Spleen (tissue), 11 donors: ENCODE data around the gene DENND1C. TPM values are rescaled to one million over a fixed set of nuclear protein-coding genes. Genes with fewer than 3 reads are reported as not detected.
A peak's percentile ranks its signal among the peaks of the same experiment; 100 is the strongest.

Source experiments
- DNase-seq: peaks from one replicate; pipeline ENCODE4 v3.0.0-alpha.2; 2020
- H3K27ac ChIP-seq, 8 donors: fragments of 200-600 bp; sonication (generic) in 7 of 8; 1 replicate in 4 of 8; 2 replicates in 4 of 8; pipeline versions ENCODE4 v1.5.0 to v1.8.0; 2016 to 2021; ENCODE audit warnings: inconsistent platforms in 4 of 8, mild to moderate bottlenecking in 4 of 8, moderate library complexity in 1 of 8
- H3K27me3 ChIP-seq, 7 donors: fragments of 200-600 bp; sonication (generic) in 6 of 7; replicated peaks in 1 of 7; 1 replicate in 4 of 7; 2 replicates in 3 of 7; pipeline versions ENCODE4 v1.5.0 to v1.8.0; 2016 to 2021; ENCODE audit warnings: inconsistent platforms in 3 of 7, mild to moderate bottlenecking in 1 of 7
- H3K36me3 ChIP-seq, 6 donors: fragments of 200-600 bp; sonication (generic) in 5 of 6; 1 replicate in 4 of 6; 2 replicates in 2 of 6; pipeline versions ENCODE4 v1.5.0 to v1.8.0; 2016 to 2021; ENCODE audit warnings: inconsistent platforms in 2 of 6
- H3K4me1 ChIP-seq, 6 donors: fragments of 200-600 bp; sonication (generic) in 5 of 6; 1 replicate in 3 of 6; 2 replicates in 3 of 6; pipeline versions ENCODE4 v1.5.0 to v1.8.0; 2016 to 2021; ENCODE audit warnings: inconsistent platforms in 3 of 6
- H3K4me3 ChIP-seq, 8 donors: fragments of 200-600 bp; sonication (generic) in 7 of 8; 1 replicate in 4 of 8; 2 replicates in 4 of 8; pipeline versions ENCODE4 v1.5.0 to v1.8.0; 2016 to 2021; ENCODE audit warnings: inconsistent platforms in 4 of 8, mild to moderate bottlenecking in 4 of 8, moderate library complexity in 2 of 8
- H3K9me3 ChIP-seq, 8 donors: fragments of 200-600 bp; sonication (generic) in 7 of 8; 1 replicate in 4 of 8; 2 replicates in 4 of 8; pipeline versions ENCODE4 v1.5.0 to v1.8.0; 2016 to 2021; ENCODE audit warnings: inconsistent platforms in 4 of 8
- POLR2A ChIP-seq, 3 donors: fragments of 450-650 bp; IDR thresholded peaks; one replicate each; pipeline ENCODE4 v1.5.1; 2017; ENCODE audit warnings: antibody characterized with exemption in 3 of 3, mild to moderate bottlenecking in 1 of 3
- POLR2AphosphoS5 ChIP-seq, 3 donors: sonication (generic); formaldehyde crosslinking; IDR thresholded peaks; one replicate each; pipeline ENCODE4 v1.5.1; 2017; ENCODE audit warnings: antibody characterized with exemption in 3 of 3
- WGBS, 5 donors: extraction: QIAGEN DNeasy Blood & Tissue Kit in 3 of 5; methylation state at CpG; one replicate each; pipeline versions ENCODE4 v1.1.5 to v1.1.7; 2013 to 2018; 5-methylcytosine and 5-hydroxymethylcytosine counted together
- intact Hi-C: fragments of 100-400 bp; cut with DNase I; formaldehyde crosslinking; loops from one replicate; pipeline ENCODE4 v1.15.0; 2023; ENCODE audit warnings: low total_unique reads
- polyA plus RNA-seq, 3 donors: library from polyadenylated mRNA; stranded (reverse); fragments of 200-250 nt; gene quantifications; one replicate each; pipeline ENCODE4 v1.2.1, GENCODE V29; 2013
- total RNA-seq, 7 donors: library from RNA; depleted of rRNA in 3 of 7; stranded (reverse); fragments of >200 nt in 3 of 7; fragmentation: NEBNext Ultra II Directional in 4 of 7; extraction: Animal tissue kit (Norgen Biotek cat#: 25700) in 4 of 7; gene quantifications; one replicate each; pipeline versions ENCODE4 v1.1.0 to v1.2.1, GENCODE V29; 2016 to 2021
- TF ChIP-seq, protein P1 (sequence below), 11 experiments: fragments of 200-600 bp in 7 of 11; fragments of 450-650 bp in 4 of 11; sonication (generic) in 4 of 11; IDR thresholded peaks in 8 of 11; conservative IDR thresholded peaks in 3 of 11; 1 replicate in 7 of 11; 2 replicates in 4 of 11; pipeline versions ENCODE4 v1.4.0 to v1.8.0; 2016 to 2021; ENCODE audit warnings: antibody characterized with exemption in 11 of 11, inconsistent platforms in 4 of 11, mild to moderate bottlenecking in 1 of 11
- donor health status: healthy with polysubstance abuse.
- donor health status: DM: no; HTN: no; CAD: no; lungs with moderate emphysema.
- donor health status: DM: no; HTN: no; CAD: no.
- donor health status: Bipolar disorder and iron deficiency.
- donor health status: healthy.
- donor health status: DM: no; HTN: no; CAD: no.
- donor health status: DM: yes; HTN: yes; CAD: no.

DENND1C gene
- total and polyA plus RNA-seq, 10 donors = 36.8 to 70.9 (median 61.1) TPM

DNA sequence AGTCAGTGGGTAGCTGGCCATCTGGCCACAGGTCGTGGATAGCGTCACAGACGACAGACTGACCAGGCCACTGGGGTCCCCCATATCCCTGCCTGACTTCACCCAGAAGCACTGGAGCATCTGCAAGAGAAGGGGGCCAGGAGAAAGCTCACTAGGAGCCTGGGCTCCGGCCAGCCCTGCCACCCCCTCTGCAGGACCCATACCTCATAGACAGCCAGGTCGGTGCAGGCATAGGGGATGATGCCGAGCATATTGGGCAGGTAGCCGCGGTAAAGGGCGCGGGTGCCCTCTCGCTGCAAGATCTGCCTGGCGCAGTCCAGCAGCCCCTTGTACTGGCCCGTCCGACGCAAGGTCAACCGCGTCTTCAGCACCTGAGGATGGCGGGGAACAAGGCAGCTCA is 54.5 kb downstream of the DENND1C start:
- H3K36me3 ChIP-seq = peaks cover 0 to 2% (median 0%) of the 10 kb centered on the region in 6 donors
- H3K27ac ChIP-seq = no peak overlapping the region
- H3K4me1 ChIP-seq = peaks cover 10 to 34% (median 25%) of the 10 kb centered on the region in 6 donors
- WGBS, 5 donors = 92 to 100% (median 96%) methylated on average over 4 to 18 of the region's 18 CpGs
- DNase-seq = peak; percentile 73
- TF ChIP-seq, protein P1, sequence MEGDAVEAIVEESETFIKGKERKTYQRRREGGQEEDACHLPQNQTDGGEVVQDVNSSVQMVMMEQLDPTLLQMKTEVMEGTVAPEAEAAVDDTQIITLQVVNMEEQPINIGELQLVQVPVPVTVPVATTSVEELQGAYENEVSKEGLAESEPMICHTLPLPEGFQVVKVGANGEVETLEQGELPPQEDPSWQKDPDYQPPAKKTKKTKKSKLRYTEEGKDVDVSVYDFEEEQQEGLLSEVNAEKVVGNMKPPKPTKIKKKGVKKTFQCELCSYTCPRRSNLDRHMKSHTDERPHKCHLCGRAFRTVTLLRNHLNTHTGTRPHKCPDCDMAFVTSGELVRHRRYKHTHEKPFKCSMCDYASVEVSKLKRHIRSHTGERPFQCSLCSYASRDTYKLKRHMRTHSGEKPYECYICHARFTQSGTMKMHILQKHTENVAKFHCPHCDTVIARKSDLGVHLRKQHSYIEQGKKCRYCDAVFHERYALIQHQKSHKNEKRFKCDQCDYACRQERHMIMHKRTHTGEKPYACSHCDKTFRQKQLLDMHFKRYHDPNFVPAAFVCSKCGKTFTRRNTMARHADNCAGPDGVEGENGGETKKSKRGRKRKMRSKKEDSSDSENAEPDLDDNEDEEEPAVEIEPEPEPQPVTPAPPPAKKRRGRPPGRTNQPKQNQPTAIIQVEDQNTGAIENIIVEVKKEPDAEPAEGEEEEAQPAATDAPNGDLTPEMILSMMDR (IDR thresholded peaks at IDR 0.05 in 8 of 11, conservative IDR thresholded peaks at IDR 0.05 in 3 of 11) = no peak
- TF ChIP-seq POLR2A (IDR thresholded peaks at IDR 0.05) (no peak), POLR2AphosphoS5 (IDR thresholded peaks at IDR 0.05) (no peak)
- no peak overlapping the region for H3K4me3 ChIP-seq
- no peaks in the 10 kb centered on the region for H3K27me3 ChIP-seq
- no peaks in the 10 kb centered on the region for H3K9me3 ChIP-seq
- intact Hi-C loops = no loop called here

DNA sequence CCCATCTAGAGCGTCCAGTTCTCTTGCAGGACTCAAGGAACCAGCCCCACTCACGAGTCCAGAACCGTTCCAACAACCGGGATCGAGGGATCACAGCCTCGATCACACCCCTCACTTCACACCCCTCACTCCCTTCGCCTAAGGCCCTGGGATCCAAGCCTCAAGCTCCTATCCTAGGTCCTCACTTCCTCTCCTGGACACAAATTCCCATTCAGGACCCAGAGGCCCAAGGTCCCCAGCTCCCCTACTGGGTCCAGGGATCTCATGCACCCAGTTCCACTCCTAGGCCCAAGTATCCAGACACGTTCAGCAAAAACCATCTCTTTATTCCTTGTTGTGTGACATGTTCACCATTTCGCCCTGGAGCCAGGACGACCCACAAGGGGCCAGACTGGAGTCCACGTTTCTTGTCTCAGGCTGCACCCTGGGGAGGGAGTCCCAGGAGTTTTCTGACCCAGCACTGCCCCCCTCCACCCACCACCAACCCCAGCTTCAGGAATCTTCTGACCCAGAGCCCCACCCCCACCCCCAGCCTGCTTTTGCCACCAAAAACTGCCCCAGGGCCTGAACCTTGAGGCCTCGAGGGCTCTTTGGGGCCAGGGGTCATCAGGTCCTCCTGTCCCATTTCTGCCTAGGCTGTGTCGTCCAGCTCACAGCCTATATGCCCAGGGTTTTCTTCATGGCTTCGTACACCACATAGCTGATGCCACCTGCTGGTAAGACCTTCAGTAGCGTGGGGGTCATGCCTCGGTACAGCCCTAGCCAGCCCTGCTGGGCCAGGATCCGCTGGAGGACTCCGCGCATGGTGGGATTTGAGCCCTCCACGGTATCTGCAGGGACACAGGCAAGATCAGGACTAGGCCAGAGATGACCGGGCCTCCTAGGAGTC is 55.6 kb downstream of the DENND1C start:
- H3K27ac ChIP-seq = peak overlapping the region; percentile 70 to 91 (median 88)
- 93 to 94% (median 94%) methylated on average over 20 to 21 of the region's 21 CpGs for WGBS, 5 donors
- intact Hi-C loops = no loop called here
- TF ChIP-seq, protein P1 (IDR thresholded peaks at IDR 0.05 in 8 of 11, conservative IDR thresholded peaks at IDR 0.05 in 3 of 11) = peak in 1 of 11 experiments; percentile 12
- no peak for TF ChIP-seq POLR2A (IDR thresholded peaks at IDR 0.05)
- TF ChIP-seq POLR2AphosphoS5 (IDR thresholded peaks at IDR 0.05) = no peak
- H3K4me3 ChIP-seq = peak overlapping the region in 6 of 8 donors; percentile 24 to 91 (median 52)
- peaks cover 0 to 14% (median 6%) of the 10 kb centered on the region in 6 donors for H3K36me3 ChIP-seq
- no peak for DNase-seq
- peaks cover 12 to 46% (median 33%) of the 10 kb centered on the region in 6 donors for H3K4me1 ChIP-seq
- H3K9me3 ChIP-seq = no peaks in the 10 kb centered on the region
- no peaks in the 10 kb centered on the region for H3K27me3 ChIP-seq

DNA sequence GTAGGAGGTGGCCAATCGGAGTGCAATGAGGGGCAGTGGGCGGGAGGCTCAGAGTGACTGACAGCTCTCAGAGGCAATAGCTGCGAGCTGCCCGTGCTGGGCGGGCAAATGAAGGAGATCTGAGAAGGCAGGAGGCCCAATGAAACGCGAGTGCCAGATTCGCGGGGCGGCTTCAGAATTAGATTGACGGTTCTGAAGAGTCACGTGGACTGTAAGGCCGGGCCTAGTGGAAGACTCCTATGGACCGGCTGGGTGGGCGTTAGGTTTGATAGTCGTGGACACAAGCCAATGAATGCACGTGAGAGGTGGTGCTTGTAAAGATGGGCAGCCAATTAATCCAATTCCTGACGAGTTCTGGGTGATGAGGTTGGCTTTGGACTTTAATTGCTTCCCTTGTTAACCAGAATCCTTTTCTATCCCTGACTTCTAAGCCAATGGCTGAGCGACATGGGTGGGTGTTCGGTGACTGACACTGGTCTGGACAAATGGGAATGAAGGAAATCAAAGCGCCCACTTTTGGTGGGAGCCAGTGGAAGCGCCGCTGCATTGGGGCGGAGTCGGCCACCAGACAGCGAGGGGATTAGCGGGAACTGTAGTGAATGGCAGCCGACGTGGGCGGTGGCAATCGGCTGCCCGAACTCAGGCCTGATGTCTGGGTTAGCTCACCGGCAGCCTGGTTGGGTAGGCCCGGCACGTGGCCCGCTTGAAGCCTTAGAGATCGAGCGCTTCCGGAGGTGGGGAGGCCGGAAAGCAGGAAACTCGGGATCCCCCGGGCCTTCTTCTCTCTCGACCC is 56.5 kb downstream of the DENND1C start:
- peaks cover 12 to 54% (median 34%) of the 10 kb centered on the region in 6 donors for H3K4me1 ChIP-seq
- peak overlapping the region in 7 of 8 donors; percentile 24 to 91 (median 72) for H3K4me3 ChIP-seq
- no peaks in the 10 kb centered on the region for H3K9me3 ChIP-seq
- peaks cover 0 to 22% (median 14%) of the 10 kb centered on the region in 6 donors for H3K36me3 ChIP-seq
- intact Hi-C loops = no loop called here
- DNase-seq = peak; percentile 98
- TF ChIP-seq, protein P1 (IDR thresholded peaks at IDR 0.05 in 8 of 11, conservative IDR thresholded peaks at IDR 0.05 in 3 of 11) = peak in 3 of 11 experiments; percentile 18 to 36 (median 27)
- TF ChIP-seq POLR2A (IDR thresholded peaks at IDR 0.05) = no peak
- TF ChIP-seq POLR2AphosphoS5 (IDR thresholded peaks at IDR 0.05) = peak; percentile 78 to 80 (median 79)
- peak overlapping the region; percentile 70 to 91 (median 88) for H3K27ac ChIP-seq
- H3K27me3 ChIP-seq = no peaks in the 10 kb centered on the region
- WGBS, 5 donors = 2 to 7% (median 3%) methylated on average over 43 of the region's 43 CpGs
